Activated T-cell treated with anti-CD3 and anti-CD28 coated beads for 1 hour (primary cell): ENCODE measurements around the gene PRUNE1.

Source experiments
- DNase-seq: peaks from one replicate; pipeline ENCODE4 v3.0.0-alpha.2; 2020; ENCODE audit warnings: low read depth

PRUNE1 gene

GRCh38 chr1:151051356-151052009 lies 43.2 kb downstream of the PRUNE1 start:
- DNase-seq: no peak

GRCh38 chr1:151054971-151055547 lies 46.8 kb downstream of the PRUNE1 start:
- no peak for DNase-seq

DNA sequence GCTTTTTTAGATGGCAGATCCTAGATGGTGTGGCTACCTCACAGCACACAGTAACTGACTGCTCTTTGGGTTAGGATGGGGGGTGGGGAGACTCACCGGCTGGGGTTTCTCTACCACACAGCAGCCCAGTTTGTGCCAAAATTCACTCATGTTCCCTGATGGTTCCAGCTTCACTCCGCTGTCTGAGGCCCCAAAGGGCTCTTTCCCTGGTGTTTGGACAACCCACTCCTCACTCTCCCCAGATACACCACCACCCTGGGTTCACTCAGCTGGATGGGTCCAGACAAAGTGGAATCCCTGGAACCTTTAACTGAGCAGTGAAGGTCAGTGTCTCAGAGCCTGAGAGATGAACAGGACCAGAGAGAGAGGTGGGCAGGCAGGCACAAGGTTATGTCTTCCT lies 47.3 kb downstream of the PRUNE1 start:
- no peak for DNase-seq

DNA sequence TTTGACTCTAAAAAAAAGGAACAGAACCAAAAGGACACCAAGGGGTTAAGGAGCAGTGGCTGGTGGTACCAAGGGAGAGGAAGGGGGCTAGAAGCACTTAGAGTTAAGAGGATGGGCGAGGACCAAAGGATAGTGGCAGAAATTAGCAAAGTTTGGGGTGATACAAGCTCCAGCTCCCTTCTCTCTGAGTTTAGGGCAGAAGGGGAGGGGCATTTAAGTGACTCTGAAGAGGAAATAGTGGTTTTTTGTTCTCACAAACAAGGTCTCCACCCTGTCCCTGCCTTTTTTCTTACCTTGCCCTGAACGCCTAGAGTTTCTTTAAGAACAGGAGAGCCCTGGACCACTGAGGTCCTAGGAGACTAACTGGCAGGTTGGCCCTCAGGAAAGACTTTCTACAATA lies 47.9 kb downstream of the PRUNE1 start:
- DNase-seq: no peak

DNA sequence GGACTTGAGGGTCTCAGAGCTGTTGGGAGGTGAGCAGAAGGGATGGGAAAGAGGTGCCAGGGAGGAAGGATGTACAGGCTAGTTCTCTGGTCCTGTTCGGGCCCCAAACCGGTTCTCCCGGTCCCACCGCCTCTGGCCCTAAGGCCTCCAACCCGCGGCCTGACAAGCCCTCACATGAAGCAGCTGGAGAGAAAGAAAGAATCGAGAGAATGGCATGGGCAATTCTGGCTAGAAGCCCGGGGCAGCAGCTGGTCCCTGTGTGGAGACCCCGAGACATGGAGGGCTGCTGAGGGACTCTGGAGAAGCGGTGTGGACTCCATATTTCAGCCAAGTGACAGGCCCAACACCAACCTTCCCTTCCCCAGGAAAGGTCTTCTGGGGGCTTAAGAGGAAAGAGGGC lies 50.4 kb downstream of the PRUNE1 start:
- DNase-seq: no peak

DNA sequence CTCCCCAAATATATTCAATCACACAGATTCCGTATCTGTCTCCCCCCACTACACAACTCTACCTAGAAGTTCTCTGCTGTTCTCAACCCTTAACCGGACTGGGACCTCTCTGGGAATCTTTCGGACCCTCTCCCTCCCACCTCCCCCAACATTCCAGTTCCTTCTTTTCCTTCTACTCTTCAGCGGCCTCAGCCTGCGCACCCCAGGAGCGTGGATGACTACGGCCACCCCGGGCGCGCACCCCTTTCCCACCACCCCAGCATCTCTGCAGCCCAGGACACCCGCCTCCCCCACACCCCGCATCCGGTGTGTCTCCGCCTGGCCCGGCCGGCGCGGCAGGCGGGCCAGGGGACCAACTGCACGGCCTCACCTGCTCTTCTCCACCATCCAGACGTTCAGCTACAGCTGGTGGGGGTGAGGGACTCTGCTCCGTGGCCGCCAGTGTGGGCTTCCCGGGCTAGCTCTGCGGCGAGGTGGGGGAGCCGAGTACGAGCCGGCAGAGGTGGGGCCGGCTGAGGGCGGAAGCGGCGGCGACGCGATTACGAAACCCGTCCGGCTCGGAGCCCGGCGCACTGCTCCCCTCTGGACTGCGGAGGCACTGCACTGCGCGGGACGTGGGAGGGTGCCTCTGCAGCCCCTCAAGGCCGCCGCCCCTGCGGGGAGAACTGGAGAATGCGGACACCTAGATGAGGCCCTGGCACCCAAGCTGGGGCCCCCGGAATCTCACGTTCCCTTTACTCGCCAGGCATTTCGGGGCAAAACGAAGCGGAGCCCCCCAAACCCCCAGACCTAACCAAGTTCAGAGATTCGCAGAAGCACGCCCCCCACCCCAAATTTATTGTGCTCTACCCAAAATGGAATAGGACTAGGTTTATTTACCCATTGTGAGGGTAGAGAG lies 51.1 kb downstream of the PRUNE1 start, which contains the start of gene CDC42SE1:
CDC42SE1 (minus strand) TSS at position 514 of the 898 bp plus-strand sequence. CDS start 3,892 bp downstream, outside the sequence.
- peak; percentile 74 for DNase-seq

- no peak for DNase-seq
These were observed 51.9 kb downstream of the PRUNE1 start, which contains the start of gene MLLT11 for GRCh38 chr1:151060007-151060656. Gene MLLT11, plus strand, starts transcription at chr1:151060397. Its CDS starts 6,828 bp downstream, at chr1:151067225.

DNA sequence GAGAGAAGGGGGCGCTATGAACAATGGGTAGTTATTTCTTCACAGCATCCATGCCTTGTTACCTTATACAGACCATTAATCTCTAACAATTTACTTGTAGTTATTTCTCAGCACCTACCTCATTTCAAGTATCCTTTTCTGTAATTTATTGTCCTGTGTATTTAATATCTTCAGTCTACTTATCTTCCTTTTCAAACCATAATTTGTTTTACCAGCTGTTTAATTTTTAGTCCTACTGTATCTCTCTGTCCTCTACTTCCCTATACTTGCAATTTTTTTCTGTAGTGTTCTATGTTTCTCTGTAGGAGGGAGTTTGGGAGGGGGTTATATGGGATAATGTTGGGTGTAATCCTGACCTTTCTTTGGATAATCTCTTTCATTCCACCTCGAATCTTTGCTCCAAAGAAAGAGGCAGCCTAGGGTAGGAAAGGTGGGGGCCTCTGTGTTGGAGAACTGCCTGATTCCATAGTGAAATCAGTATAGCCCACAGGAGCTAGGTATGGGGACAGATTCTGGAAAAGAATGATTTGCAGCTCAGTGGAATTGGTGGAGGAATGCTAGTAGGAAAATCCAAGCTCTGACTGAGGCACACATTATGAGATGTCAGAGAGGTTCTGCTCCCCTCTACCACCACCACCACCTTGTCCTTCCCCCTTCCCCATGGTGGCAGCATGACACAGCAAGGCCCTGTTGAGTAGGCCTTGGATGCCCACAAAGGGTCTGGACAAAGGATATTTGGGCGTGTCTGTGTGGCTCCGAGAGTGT lies 52.6 kb downstream of the PRUNE1 start:
- no peak for DNase-seq

GRCh38 chr1:151061704-151062103 lies 53.5 kb downstream of the PRUNE1 start:
- DNase-seq: no peak

DNA sequence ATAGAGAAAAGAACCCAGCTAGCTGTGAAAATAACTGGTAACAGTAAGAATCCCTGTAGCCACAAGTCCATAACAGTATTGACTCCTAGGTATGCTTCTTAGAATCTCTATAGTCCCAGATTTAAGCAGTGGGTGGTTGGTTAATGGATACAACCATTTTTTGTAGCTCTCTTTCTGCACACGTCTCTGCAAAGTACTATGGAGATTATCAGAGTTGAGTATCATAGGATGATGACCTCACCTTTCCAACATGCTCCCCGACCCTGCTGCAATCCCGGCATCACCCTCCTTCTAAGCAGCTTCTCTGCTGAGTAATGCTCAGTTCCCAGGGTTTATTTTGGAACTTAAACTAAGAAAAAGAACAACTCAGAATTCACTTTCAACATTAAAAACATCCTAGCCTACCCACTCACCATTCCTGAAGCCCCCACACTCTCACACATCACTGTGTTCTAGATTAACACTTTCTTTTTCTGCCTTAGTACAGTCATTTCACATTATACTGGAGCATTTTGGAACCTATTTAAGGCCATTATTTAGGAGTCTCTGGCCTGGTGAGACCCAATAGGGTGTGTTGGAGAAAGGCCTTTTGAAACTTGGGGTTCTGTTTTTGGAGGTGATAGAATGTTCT lies 54.6 kb downstream of the PRUNE1 start:
- DNase-seq: no peak

GRCh38 chr1:151065089-151065645 lies 56.9 kb downstream of the PRUNE1 start:
- no peak for DNase-seq

GRCh38 chr1:151067185-151067584 lies 58.9 kb downstream of the PRUNE1 start:
- DNase-seq: no peak

GRCh38 chr1:151069103-151069486 lies 60.8 kb downstream of the PRUNE1 start:
- no peak for DNase-seq

DNA sequence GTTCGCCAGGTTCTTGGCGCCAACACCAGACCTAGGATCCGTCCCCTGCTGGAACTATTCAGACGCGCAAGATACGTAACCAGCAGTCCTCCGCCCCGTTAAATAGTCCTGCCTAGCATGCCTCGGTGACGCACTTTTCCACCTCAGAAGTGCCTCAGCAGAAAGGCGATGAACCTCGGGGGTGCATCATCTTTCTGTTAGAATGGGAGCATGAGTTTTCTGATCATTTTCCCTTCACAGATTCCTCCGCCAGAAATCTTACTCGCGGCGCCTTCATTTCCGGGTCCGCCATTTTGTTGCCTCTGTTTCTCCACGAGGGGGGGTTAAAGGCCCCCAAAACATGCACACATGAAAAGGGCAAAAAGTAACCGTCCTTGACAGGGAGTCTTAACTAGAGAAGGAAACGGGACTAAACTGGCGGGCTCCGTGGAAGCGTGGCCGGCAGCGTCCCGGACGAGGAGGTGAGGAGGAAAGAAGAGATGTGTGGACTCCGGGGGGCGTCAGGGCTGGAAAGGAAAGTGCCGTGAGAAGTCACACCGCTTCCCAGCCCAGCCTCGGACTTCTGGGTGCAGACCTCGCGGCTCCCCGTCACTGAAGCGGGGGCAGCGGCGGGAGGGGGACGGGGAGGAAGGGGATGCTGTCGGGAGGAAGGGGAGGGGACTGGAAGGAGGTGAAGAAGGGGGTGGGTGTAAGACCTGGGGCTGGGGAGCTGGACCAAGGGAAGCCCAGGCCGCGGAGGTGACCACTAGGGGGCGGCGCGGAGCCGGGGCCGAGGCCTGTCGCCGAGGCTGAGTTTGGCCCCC lies 62.4 kb downstream of the PRUNE1 start, which contains the start of gene GABPB2:
GABPB2 (plus strand) TSS at position 288 of the 803 bp plus-strand sequence. CDS start 17,429 bp downstream, outside the sequence.
- peak; percentile 79 for DNase-seq

- no peak for DNase-seq
These were observed 64.0 kb downstream of the PRUNE1 start for GRCh38 chr1:151072224-151072623.
